K562 (cell line): ENCODE data around the gene NPTXR. TPM values are rescaled to one million over a fixed set of nuclear protein-coding genes. Genes with fewer than 3 reads are reported as not detected.
"Not testable (repeated sequence)": the region's sequence is repeated elsewhere in the genome, so short reads cannot be mapped to it uniquely, and the experiment has no call there.

ENCODE experiments used
- ATAC-seq: fragments of 200-7000 bp; cut with Tn5 transposase; 3 replicates; pipeline ENCODE4 v1.9.1; 2020; ENCODE audit warnings: moderate library complexity
- BruUV-seq: library from RNA; stranded (reverse); fragments of 400-500 nt; replicated peaks from 2 replicates; lab custom pipeline; 2021; lab: Mats Ljungman, UMichigan
- CTCF ChIA-PET: fragments of 300-600 bp; formaldehyde crosslinking; extraction: SDS; loops from one replicate; lab custom pipeline; 2021; ENCODE audit warnings: low intra/inter-chr PET ratio; lab: Yijun Ruan, JAX
- POLR2A ChIA-PET: fragments of 300-600, 350-650 bp; sonication (Branson Sonifier 250); formaldehyde crosslinking; extraction: SDS; loops from one replicate; lab custom pipeline; 2021; ENCODE audit warnings: antibody characterized with exemption, inconsistent platforms; lab: Yijun Ruan, JAX
- DNase-seq, 4 experiments: peaks; one replicate each; pipeline versions ENCODE4 v3.0.0 to v3.0.0-alpha.2; 2011 to 2018; ENCODE audit warnings: low spot score in 3 of 4, mixed read lengths in 3 of 4; ENCODE audit errors: extremely low read depth in 1 of 4
- FAIRE-seq: peaks from 2 replicates; lab custom pipeline; 2011; peaks lifted over from hg19 to GRCh38; lab: Jason Lieb, UNC
- H2AFZ ChIP-seq: 2 replicates; pipeline ENCODE4 v1.6.0; 2011; ENCODE audit warnings: low read depth, low read length, control low read depth, inconsistent platforms
- H3K27ac ChIP-seq: fragments of 200-600 bp; 3 replicates; pipeline ENCODE4 v1.8.0; 2011; ENCODE audit warnings: low read depth, mild to moderate bottlenecking, control low read depth, inconsistent platforms, low read length, moderate library complexity, mixed read lengths; ENCODE audit errors: extremely low read depth
- H3K27me3 ChIP-seq, 2 experiments: fragments of 300-600 bp in 1 of 2; 2 replicates in 1 of 2; 3 replicates in 1 of 2; pipeline versions ENCODE4 v1.6.0 to v1.8.0; 2011; ENCODE audit warnings: inconsistent platforms in 2 of 2, low read length in 2 of 2, mild to moderate bottlenecking in 1 of 2, mixed read lengths in 1 of 2, moderate library complexity in 1 of 2; ENCODE audit not compliant: control insufficient read depth in 2 of 2, insufficient read depth in 2 of 2
- H3K36me3 ChIP-seq: fragments of 300-600 bp; 3 replicates; pipeline ENCODE4 v1.8.0; 2011; ENCODE audit warnings: mild to moderate bottlenecking, low read length, inconsistent platforms; ENCODE audit not compliant: control insufficient read depth, insufficient read depth
- H3K4me1 ChIP-seq, 2 experiments: fragments of 200-600 bp in 1 of 2; replicated peaks in 1 of 2; 2 replicates in 1 of 2; 3 replicates in 1 of 2; pipeline versions ENCODE4 v1.5.1 to v1.8.0; 2011; ENCODE audit warnings: inconsistent platforms in 2 of 2, low read length in 2 of 2, mild to moderate bottlenecking in 1 of 2, mixed read lengths in 1 of 2, moderate library complexity in 1 of 2; ENCODE audit not compliant: control insufficient read depth in 2 of 2, insufficient read depth in 2 of 2
- H3K4me2 ChIP-seq: 2 replicates; pipeline ENCODE4 v1.6.1; 2011; ENCODE audit warnings: low read length, control low read depth, inconsistent platforms, mixed read lengths; ENCODE audit not compliant: insufficient read depth
- H3K4me3 ChIP-seq: fragments of 200-600 bp; sonication (generic), shearing (Covaris generic); 2 replicates; pipeline ENCODE4 v1.5.1; 2016; ENCODE audit warnings: control low read depth, inconsistent platforms
- H3K79me2 ChIP-seq: fragments of 200-600 bp; 3 replicates; pipeline ENCODE4 v1.8.0; 2011; ENCODE audit warnings: low read length, inconsistent platforms; ENCODE audit not compliant: control insufficient read depth, insufficient read depth
- H3K9ac ChIP-seq, 2 experiments: 2 replicates each; pipeline versions ENCODE4 v1.6.0 to v1.6.1; 2011; ENCODE audit warnings: low read depth in 2 of 2, low read length in 2 of 2, control low read depth in 1 of 2, inconsistent platforms in 1 of 2, mild to moderate bottlenecking in 1 of 2, mixed read lengths in 1 of 2; ENCODE audit not compliant: insufficient read depth in 1 of 2
- H3K9me1 ChIP-seq: one replicate; pipeline ENCODE4 v1.6.0; 2011; ENCODE audit warnings: inconsistent platforms, mild to moderate bottlenecking, low read length, moderate library complexity; ENCODE audit not compliant: control insufficient read depth, insufficient read depth
- H3K9me3 ChIP-seq: replicated peaks from 2 replicates; pipeline ENCODE4 v1.5.1; 2011; ENCODE audit warnings: low read depth, low read length, inconsistent platforms; ENCODE audit not compliant: control insufficient read depth, insufficient read depth
- H4K20me1 ChIP-seq: replicated peaks from 2 replicates; pipeline ENCODE4 v1.6.1; 2011; ENCODE audit warnings: low read length, inconsistent platforms, mixed read lengths; ENCODE audit not compliant: control insufficient read depth, insufficient read depth
- ARID1B ChIP-seq: fragments of 450-650 bp; IDR thresholded peaks from 2 replicates; pipeline ENCODE4 v1.6.1; 2016; ENCODE audit warnings: antibody characterized with exemption, mild to moderate bottlenecking, inconsistent platforms
- DPF2 ChIP-seq: fragments of 450-650 bp; IDR thresholded peaks from 2 replicates; pipeline ENCODE4 v1.6.1; 2016
- FOSL1 ChIP-seq: fragments of 200-800 bp; sonication (Bioruptor generic); conservative IDR thresholded peaks from 2 replicates; pipeline ENCODE4 v1.6.1; 2016; ENCODE audit warnings: missing genetic modification characterization, missing compliant biosample characterization
- JUN ChIP-seq, 2 experiments: sonication (generic) in 1 of 2; formaldehyde crosslinking in 1 of 2; IDR thresholded peaks; 2 replicates each; pipeline versions ENCODE4 v1.6.1 to v1.8.0; 2012 to 2022; ENCODE audit warnings: borderline replicate concordance in 2 of 2, mild to moderate bottlenecking in 2 of 2, improper control_type of control experiment in 1 of 2, low read depth in 1 of 2, low read length in 1 of 2, missing genetic modification reagents in 1 of 2
- JUND ChIP-seq, 2 experiments: IDR thresholded peaks; 2 replicates in 1 of 2; 3 replicates in 1 of 2; pipeline ENCODE4 v1.6.1; 2011; ENCODE audit warnings: borderline replicate concordance in 2 of 2, low read depth in 2 of 2, low read length in 2 of 2, improper control_type of control experiment in 1 of 2, missing biosample characterization in 1 of 2, missing genetic modification characterization in 1 of 2, missing genetic modification reagents in 1 of 2
- NR2C1 ChIP-seq, 2 experiments: fragments of 450-650 bp; IDR thresholded peaks; 2 replicates each; pipeline ENCODE4 v1.6.1; 2017; ENCODE audit warnings: mild to moderate bottlenecking in 2 of 2, antibody characterized with exemption in 1 of 2, inconsistent platforms in 1 of 2, missing compliant biosample characterization in 1 of 2, missing genetic modification characterization in 1 of 2
- WGBS: fragments of 100-300 bp; shearing (Covaris generic); methylation state at CpG from one replicate; pipeline ENCODE4 v1.1.6; 2016; ENCODE audit warnings: low coverage, mixed read lengths; ENCODE audit not compliant: insufficient coverage; ENCODE audit errors: missing lambda C conversion rate; 5-methylcytosine and 5-hydroxymethylcytosine counted together
- in situ Hi-C: fragments of 300-500 bp; cut with MboI; formaldehyde crosslinking; loops from 4 replicates; pipeline ENCODE4 v1.15.0; 2018; ENCODE audit warnings: inconsistent platforms, mixed read lengths
- intact Hi-C: fragments of 100-400 bp; cut with micrococcal nuclease; formaldehyde crosslinking; loops from 2 replicates; pipeline ENCODE4 v1.14.2; 2022
- polyA plus RNA-seq, 8 experiments: library from polyadenylated mRNA; depleted of rRNA in 4 of 8; stranded (reverse) in 5 of 8; unstranded in 3 of 8; fragments of >200 nt; fragmentation: Nextera tagmentation in 2 of 8; fragmentation: Illumina TruSeq in 1 of 8; extraction: Ambion mirVana in 2 of 8; extraction: Trizol in 1 of 8; gene quantifications; 2 replicates each; pipeline versions ENCODE4 v1.2.1 to v1.2.3, GENCODE V29; 2011 to 2014; ENCODE audit warnings: inconsistent platforms in 1 of 8, missing spikeins in 1 of 8
- total RNA-seq, 7 experiments: library from RNA; depleted of rRNA in 6 of 7; stranded (reverse); fragments of >200 nt in 6 of 7; fragmentation: Illumina TruSeq in 2 of 7; extraction: Trizol in 2 of 7; gene quantifications; 2 replicates each; pipeline versions ENCODE4 v1.2.1 to v1.2.3, GENCODE V29; 2011 to 2021; ENCODE audit warnings: low replicate concordance in 1 of 7
- TF ChIP-seq, protein P1 (sequence below), 2 experiments: fragments of 450-650 bp in 1 of 2; sonication (generic) in 1 of 2; formaldehyde crosslinking in 1 of 2; IDR thresholded peaks in 1 of 2; conservative IDR thresholded peaks in 1 of 2; 2 replicates each; pipeline versions ENCODE4 v1.6.1 to v1.8.1; 2016 to 2023; ENCODE audit warnings: mild to moderate bottlenecking in 2 of 2, moderate library complexity in 2 of 2, inconsistent platforms in 1 of 2, missing genetic modification reagents in 1 of 2

The NPTXR gene
- total and polyA plus RNA-seq, 9 of the 15 experiments (the other 6 are each of a cell fraction or from before 2014, with no cell fraction given): 0.01 to 3.1 (median 1.1) TPM

DNA sequence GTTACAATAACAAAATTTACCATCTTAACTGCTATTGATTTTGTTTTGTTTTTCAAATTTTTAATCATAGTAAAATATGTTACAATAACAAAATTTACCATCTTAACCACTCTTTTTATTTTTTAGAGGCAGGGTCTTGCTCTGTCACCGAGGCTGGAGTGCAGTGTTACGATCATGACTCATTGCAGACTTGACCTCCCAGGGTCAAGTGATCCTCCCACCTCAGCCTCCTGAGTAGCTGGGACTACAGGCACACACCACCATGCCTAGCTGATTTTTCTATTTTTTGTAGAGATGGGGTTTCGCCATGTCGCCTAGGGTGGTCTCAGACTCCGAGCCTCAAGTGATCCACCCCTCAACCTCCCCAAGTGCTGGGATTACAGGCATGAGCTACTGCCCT, 10.1 kb upstream of the NPTXR start:
- POLR2A ChIA-PET: interaction anchor here (1.5 to 1.9 kb wide), 2 partner anchors 10 to 11 kb away, joined by 4 to 7 read pairs; no protein-coding TSS in a partner anchor

More for the DNA sequence above, 10.1 kb upstream of the NPTXR start:
- 18% methylated on average over 5 of the region's 5 CpGs for WGBS
- intact Hi-C loops; BruUV-seq; H4K20me1 ChIP-seq; H3K9ac ChIP-seq; H3K27me3 ChIP-seq; H3K79me2 ChIP-seq; H3K9me1 ChIP-seq; H3K4me3 ChIP-seq; H3K36me3 ChIP-seq; H3K27ac ChIP-seq; H3K9me3 ChIP-seq; H3K4me2 ChIP-seq; H2AFZ ChIP-seq; TF ChIP-seq JUN (CRISPR knock-in tag; IDR thresholded peaks at IDR 0.05; ENCODE audit: borderline replicate concordance); NR2C1 (tag; IDR thresholded peaks at IDR 0.05); JUND (tag; IDR thresholded peaks at IDR 0.05; ENCODE audit: borderline replicate concordance, low read depth, low read length): not testable (repeated sequence)
- FAIRE-seq (peak; percentile 85), DNase-seq (peak in 1 of 4 experiments; percentile 30), ATAC-seq (peak; percentile 63)
- H3K4me1 ChIP-seq: peaks cover 0 to 12% of the 10 kb centered on the region in 2 experiments; a peak in 2 of 5 replicates
- in situ Hi-C loops: loop anchor here (5.0 kb wide), 1 partner anchor 87 kb away; no protein-coding TSS in a partner anchor
- TF ChIP-seq ARID1B (0 out of 2 replicates have a peak, but pooled peaks have one; percentile 12), JUN (IDR thresholded peaks at IDR 0.05; ENCODE audit: borderline replicate concordance, low read depth, low read length) (0 out of 2 replicates have a peak, but pooled peaks have one; percentile 10), DPF2 (peak; percentile 36; the same call in 1 of the 2 replicates), NR2C1 (IDR thresholded peaks at IDR 0.05) (peak; percentile 20; the same call in 1 of the 2 replicates), JUND (IDR thresholded peaks at IDR 0.05; ENCODE audit: borderline replicate concordance, low read depth, low read length) (peak; percentile 56; the same call in 1 of the 2 replicates), FOSL1 (tag) (peak; percentile 39; the same call in 1 of the 2 replicates)
- TF ChIP-seq, protein P1, sequence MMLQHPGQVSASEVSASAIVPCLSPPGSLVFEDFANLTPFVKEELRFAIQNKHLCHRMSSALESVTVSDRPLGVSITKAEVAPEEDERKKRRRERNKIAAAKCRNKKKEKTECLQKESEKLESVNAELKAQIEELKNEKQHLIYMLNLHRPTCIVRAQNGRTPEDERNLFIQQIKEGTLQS (IDR thresholded peaks at IDR 0.05): peak; percentile 52
- TF ChIP-seq, protein P1 (CRISPR knock-in tag; conservative IDR thresholded peaks at IDR 0.05): not testable (repeated sequence)
- CTCF ChIA-PET: interaction anchor here (0.6 kb wide), 1 partner anchor 31 kb away, joined by 3 read pairs; no protein-coding TSS in a partner anchor
